Measurements from ENCODE around the gene PALB2. TPM values are rescaled to one million over a fixed set of nuclear protein-coding genes. Genes with fewer than 3 reads are reported as not detected.

PALB2 gene
- 2.4 TPM for polyA plus RNA-seq (2012; ENCODE audit: insufficient read length, low read depth)

DNA sequence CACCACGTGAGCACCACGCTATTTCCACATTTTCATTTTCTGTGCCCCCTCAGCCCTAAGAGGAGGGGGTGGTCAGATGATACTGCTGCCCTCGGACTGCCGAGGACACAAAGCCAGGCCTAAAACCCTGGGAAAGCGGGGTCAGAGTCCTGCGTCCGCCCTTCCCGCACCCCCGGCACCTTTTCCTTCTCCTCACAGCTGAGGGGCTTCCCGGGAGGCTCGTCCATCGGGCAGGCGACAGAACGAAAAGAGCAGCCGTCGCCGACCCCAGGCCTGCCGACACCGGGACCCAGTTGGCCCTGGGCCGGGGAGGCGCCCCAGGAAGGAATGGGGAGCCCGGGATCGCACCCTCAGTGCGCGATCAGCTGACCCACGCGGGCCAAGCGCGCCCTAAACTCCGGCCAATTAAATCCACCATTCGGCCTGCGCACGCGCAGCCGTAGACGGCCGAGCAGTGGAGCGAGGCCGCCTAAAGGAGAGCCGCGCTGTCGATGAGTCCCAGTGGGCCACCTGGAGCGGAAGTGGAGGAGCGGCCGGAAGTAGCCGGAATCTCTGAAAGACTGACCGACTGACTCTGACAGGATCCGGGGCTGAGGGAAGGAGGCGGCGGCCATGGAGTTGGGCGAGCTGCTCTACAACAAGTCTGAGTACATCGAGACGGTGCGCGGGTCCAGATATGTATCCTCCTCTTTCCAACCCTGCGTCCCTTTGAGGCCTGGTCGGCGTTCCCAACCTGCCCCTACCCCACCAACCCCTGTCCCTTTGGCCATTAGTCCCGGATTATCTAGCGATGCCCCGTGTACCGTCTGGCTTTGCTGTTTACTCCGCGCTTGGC is at the start of gene PALB2, which contains the start of gene DCTN5:
PALB2 (minus strand) TSS at position 380 of the 835 bp plus-strand sequence; CDS start at position 227, 153 bp downstream.
DCTN5 (plus strand) TSS at position 536 of the 835 bp plus-strand sequence; CDS start at position 613, 77 bp downstream.
- TF ChIP-seq TAF1 (IDR thresholded peaks at IDR 0.05; ENCODE audit: borderline replicate concordance, insufficient read depth, low read length), result peak; percentile 79; the same call in 1 of the 2 replicates
- TF ChIP-seq POLR2AphosphoS5 (IDR thresholded peaks at IDR 0.05; ENCODE audit: low read depth, low read length), result peak; percentile 70; the same call in 1 of the 2 replicates
- TF ChIP-seq SIN3A (IDR thresholded peaks at IDR 0.05; ENCODE audit: borderline replicate concordance, insufficient read depth, low read length), result peak; percentile 49; the same call in 1 of the 2 replicates
- peak; percentile 76 for TF ChIP-seq FOXP2 (optimal IDR thresholded peaks at IDR 0.05; ENCODE audit: borderline replicate concordance, extremely low read depth, extremely low read length, insufficient read depth)
- TF ChIP-seq, protein P1, sequence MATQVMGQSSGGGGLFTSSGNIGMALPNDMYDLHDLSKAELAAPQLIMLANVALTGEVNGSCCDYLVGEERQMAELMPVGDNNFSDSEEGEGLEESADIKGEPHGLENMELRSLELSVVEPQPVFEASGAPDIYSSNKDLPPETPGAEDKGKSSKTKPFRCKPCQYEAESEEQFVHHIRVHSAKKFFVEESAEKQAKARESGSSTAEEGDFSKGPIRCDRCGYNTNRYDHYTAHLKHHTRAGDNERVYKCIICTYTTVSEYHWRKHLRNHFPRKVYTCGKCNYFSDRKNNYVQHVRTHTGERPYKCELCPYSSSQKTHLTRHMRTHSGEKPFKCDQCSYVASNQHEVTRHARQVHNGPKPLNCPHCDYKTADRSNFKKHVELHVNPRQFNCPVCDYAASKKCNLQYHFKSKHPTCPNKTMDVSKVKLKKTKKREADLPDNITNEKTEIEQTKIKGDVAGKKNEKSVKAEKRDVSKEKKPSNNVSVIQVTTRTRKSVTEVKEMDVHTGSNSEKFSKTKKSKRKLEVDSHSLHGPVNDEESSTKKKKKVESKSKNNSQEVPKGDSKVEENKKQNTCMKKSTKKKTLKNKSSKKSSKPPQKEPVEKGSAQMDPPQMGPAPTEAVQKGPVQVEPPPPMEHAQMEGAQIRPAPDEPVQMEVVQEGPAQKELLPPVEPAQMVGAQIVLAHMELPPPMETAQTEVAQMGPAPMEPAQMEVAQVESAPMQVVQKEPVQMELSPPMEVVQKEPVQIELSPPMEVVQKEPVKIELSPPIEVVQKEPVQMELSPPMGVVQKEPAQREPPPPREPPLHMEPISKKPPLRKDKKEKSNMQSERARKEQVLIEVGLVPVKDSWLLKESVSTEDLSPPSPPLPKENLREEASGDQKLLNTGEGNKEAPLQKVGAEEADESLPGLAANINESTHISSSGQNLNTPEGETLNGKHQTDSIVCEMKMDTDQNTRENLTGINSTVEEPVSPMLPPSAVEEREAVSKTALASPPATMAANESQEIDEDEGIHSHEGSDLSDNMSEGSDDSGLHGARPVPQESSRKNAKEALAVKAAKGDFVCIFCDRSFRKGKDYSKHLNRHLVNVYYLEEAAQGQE (IDR thresholded peaks at IDR 0.05; ENCODE audit: insufficient read depth in 1 of 2, low read depth in 2 of 2, low read length in 2 of 2), result 0 out of 4 replicates have a peak, but pooled peaks of 1 of the 2 experiments have one; percentile 42

DNA sequence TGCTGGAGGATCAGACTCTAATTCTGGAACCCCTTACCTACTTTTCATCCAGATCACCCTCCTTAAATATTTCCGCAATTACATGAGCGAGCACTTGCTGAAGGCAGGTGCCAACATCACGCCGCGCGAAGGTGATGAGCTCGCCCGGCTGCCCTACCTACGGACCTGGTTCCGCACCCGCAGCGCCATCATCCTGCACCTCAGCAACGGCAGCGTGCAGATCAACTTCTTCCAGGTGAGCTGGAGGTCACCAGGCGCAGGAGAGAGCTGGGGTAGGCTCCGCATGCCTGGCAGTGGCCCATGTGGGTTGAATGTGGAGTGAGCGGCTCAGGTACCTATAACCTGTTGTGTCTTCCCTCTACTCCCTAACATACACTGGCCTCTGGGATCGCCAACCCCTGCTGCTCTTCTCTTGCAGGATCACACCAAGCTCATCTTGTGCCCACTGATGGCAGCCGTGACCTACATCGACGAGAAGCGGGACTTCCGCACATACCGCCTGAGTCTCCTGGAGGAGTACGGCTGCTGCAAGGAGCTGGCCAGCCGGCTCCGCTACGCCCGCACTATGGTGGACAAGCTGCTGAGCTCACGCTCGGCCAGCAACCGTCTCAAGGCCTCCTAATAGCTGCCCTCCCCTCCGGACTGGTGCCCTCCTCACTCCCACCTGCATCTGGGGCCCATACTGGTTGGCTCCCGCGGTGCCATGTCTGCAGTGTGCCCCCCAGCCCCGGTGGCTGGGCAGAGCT is 48.5 kb upstream of the PALB2 start:
- TF ChIP-seq POLR2AphosphoS5 (IDR thresholded peaks at IDR 0.05; ENCODE audit: low read depth, low read length) (no peak), FOXP2 (optimal IDR thresholded peaks at IDR 0.05; ENCODE audit: borderline replicate concordance, extremely low read depth, extremely low read length, insufficient read depth) (no peak), TAF1 (IDR thresholded peaks at IDR 0.05; ENCODE audit: borderline replicate concordance, insufficient read depth, low read length) (no peak), SIN3A (IDR thresholded peaks at IDR 0.05; ENCODE audit: borderline replicate concordance, insufficient read depth, low read length) (no peak)
- TF ChIP-seq, protein P1 (IDR thresholded peaks at IDR 0.05; ENCODE audit: insufficient read depth in 1 of 2, low read depth in 2 of 2, low read length in 2 of 2), result no peak

DNA sequence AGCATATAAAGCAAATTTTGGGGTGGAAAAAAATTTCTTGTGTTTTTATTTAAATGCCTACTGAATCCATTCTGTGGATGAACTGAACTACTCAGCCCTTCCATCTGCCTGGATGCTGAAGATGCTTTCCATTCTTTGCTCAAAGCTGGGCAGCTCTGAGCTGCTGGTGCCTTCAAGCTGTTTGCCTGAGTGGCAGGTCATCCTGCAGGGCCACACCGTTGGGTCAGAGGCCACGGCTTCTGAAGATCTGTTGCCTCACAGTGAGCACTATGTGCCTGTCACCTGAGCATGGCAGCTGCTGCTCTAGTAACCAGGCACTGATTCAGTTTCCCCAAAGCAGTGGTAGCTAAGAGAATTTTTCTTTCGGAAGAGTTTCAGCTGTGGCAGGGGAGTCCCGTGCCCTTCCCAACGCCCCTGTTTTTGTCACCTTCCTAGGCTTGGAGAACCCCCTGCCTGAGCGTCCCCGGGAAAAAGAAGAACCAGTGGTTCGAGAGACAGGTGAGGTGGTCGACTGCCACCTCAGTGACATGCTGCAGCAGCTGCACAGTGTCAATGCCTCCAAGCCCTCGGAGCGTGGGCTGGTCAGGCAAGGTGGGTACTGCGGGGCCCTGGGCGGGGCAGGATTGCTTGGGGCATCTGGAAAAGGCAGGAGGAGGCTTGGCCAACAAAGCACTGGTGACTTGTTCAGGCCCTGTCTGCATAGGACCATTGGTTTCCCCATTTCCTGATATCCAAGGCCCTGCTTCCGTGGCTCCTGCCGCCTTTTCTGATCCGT is 46.1 kb upstream of the PALB2 start:
- no peak for TF ChIP-seq POLR2AphosphoS5 (IDR thresholded peaks at IDR 0.05; ENCODE audit: low read depth, low read length)
- TF ChIP-seq, protein P1 (IDR thresholded peaks at IDR 0.05; ENCODE audit: insufficient read depth in 1 of 2, low read depth in 2 of 2, low read length in 2 of 2), result no peak
- TF ChIP-seq FOXP2 (optimal IDR thresholded peaks at IDR 0.05; ENCODE audit: borderline replicate concordance, extremely low read depth, extremely low read length, insufficient read depth), result no peak
- TF ChIP-seq SIN3A (IDR thresholded peaks at IDR 0.05; ENCODE audit: borderline replicate concordance, insufficient read depth, low read length), result no peak
- TF ChIP-seq TAF1 (IDR thresholded peaks at IDR 0.05; ENCODE audit: borderline replicate concordance, insufficient read depth, low read length), result no peak

DNA sequence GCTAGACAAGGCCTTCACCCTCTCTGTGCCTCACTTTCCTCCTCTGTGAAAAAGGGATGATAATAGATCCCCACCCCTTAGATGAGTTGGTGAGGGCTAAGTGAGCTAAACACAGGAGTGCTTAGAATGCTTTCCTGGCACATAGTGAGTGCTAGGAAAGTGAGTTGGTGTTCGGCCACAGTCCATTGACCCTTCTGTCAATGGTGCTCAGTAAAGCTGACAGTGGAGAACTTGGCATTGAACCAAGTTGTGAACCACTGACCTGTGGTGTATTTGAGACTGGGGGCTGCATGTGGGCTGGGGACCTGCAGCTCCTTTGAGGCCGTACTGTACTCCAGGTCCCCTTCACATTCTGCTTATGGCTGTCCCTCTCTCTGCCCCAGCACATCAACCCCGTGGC is 42.4 kb upstream of the PALB2 start:
- TF ChIP-seq, protein P1 (IDR thresholded peaks at IDR 0.05; ENCODE audit: insufficient read depth in 1 of 2, low read depth in 2 of 2, low read length in 2 of 2), result no peak
- TF ChIP-seq TAF1 (IDR thresholded peaks at IDR 0.05; ENCODE audit: borderline replicate concordance, insufficient read depth, low read length), result no peak
- TF ChIP-seq FOXP2 (optimal IDR thresholded peaks at IDR 0.05; ENCODE audit: borderline replicate concordance, extremely low read depth, extremely low read length, insufficient read depth), result no peak

Measured in PFSK-1 (cell line).